Fibroblast of villous mesenchyme (primary cell): Measurements from ENCODE around the gene TTC28. TPM values are rescaled to one million over a fixed set of nuclear protein-coding genes. Genes with fewer than 3 reads are reported as not detected.
"Not testable (repeated sequence)": the region's sequence is repeated elsewhere in the genome, so short reads cannot be mapped to it uniquely, and the experiment has no call there.

Source experiments
- DNase-seq: peaks from one replicate; pipeline ENCODE4 v3.0.0-alpha.2; 2010; ENCODE audit warnings: low read depth
- H3K4me3 ChIP-seq: 2 replicates; pipeline ENCODE4 v1.5.1; 2011; ENCODE audit warnings: low read depth, mild to moderate bottlenecking, low read length
- CTCF ChIP-seq: IDR thresholded peaks from 2 replicates; pipeline ENCODE4 v1.5.1; 2012; ENCODE audit warnings: low read depth, mild to moderate bottlenecking, low read length; ENCODE audit not compliant: insufficient read depth
- total RNA-seq: library from RNA; depleted of rRNA; stranded (reverse); fragments of >200 nt; gene quantifications from 2 replicates; pipeline ENCODE4 v1.2.3, GENCODE V29; 2012

The TTC28 gene
- total RNA-seq, 1 donor = 23.3 TPM

DNA sequence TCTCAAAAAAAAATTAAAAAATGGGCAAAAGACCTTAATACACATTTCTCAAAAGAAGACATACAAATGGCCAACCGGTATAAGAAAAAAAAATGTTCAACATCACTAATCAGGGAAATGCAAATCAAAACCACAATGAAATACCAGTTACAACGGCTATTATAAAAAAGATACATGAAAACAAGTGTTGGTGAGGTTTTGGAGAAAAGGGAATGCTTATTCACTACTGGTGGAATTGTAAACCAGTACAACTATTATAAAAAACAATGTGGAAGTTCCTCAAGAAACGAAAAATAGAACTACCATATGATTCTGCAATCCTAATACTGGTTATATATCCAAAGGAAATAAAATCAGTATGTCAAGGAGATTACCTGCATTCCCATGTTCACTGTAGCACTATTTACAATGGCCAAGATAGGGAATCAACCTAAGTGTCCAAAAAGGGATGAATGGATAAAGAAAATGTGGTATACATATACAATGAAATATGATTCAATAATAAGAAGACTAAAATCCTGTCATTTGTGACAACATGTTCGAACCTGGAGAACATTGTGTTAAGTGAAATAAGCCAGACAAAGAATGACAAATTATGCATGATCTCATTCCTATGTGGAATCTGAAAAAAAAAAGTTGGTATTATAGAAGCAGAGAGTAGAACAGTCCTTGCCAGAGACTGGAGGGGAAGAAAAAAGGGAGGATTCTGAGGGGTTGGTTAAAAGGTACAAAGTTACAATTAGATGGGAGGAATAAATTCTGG, 503.7 kb downstream of the TTC28 start:
- no peak for TF ChIP-seq CTCF
- no peak for DNase-seq
- no peak overlapping the region for H3K4me3 ChIP-seq

GRCh38 chr22:28174509-28174908, 505.1 kb downstream of the TTC28 start:
- no peak for TF ChIP-seq CTCF
- no peak for DNase-seq
- H3K4me3 ChIP-seq = no peak overlapping the region

DNA sequence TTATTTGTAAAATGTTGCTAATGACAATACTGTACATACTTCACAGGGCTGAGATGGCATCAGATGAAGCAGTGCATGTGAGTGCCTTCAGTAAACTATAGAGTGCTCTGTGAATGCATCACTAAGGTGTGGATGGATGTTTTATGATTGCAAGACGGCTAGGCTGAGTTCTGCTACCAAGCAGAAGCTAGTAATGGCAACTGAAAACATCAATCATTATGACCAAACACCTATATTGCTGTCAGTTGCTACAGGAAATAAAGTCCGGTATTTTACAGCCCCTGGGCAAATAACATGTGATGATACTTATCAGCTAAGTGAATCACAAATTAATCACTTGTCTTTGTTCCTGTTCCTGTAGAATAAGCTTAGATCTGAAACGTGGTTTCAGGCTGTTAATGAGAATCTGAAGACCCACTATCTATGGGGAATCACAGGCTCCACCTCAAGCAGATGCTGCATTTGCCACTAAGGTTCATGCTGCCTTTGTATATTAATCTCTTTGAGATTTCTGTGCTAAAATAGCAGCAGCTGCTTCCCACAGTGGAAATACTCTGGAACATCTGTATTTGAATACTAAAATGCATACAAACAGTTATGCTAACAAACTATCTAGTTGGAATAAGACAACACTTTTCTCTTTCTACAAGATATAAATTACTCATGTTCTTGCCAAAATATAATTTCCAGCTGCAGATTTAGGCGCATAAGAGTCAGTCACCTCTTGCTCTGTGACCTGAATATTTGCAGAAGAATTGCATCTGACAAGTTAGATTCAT, 506.6 kb downstream of the TTC28 start:
- peak; percentile 28 for DNase-seq
- no peak for TF ChIP-seq CTCF
- no peak overlapping the region for H3K4me3 ChIP-seq

DNA sequence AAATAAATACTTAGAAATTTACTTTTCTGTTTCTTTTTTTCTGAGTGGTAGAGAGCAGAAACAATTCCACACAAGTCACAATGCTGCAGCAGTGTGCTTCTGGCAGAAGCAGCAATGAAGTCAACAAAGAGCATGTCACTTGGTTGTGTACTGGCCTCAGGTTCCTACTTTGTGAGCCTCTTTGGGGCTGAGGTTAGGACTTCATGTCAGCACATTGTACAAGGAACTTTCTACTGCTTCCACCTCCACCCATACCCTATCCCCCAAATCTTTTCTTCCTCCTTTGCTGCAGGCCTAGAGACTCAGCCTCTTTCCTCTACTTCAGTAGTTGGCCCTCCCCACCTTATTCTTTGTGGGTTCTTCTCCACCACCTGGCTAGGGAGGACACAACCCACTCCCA, 507.9 kb downstream of the TTC28 start:
- DNase-seq = no peak
- no peak overlapping the region for H3K4me3 ChIP-seq
- no peak for TF ChIP-seq CTCF

DNA sequence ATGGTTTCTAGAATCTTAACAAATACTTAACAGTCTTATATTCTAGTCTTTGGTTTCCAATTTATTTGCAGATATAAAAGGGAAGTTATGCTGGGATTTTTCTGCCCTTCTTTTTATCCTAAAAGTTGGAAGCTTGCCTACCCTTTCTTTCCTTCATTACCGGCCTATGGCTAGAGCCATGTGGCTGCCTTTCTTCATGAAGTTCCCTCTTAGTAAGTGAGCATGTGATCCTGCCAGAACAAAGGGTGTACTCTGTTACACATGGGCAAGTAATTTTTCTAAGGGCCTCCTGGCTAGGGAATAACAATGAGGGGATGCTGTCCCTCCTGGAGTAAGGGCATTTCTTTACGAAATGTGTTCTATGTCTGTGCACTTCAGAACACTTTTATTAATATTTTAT, 508.5 kb downstream of the TTC28 start:
- DNase-seq = no peak

GRCh38 chr22:28169314-28169713, 510.3 kb downstream of the TTC28 start:
- H3K4me3 ChIP-seq, DNase-seq: not testable (repeated sequence)

More for the DNA sequence above, 508.5 kb downstream of the TTC28 start:
- no peak overlapping the region for H3K4me3 ChIP-seq
- no peak for TF ChIP-seq CTCF

GRCh38 chr22:28155808-28156207, 523.8 kb downstream of the TTC28 start:
- H3K4me3 ChIP-seq = no peak overlapping the region
- peak; percentile 45 for DNase-seq
- TF ChIP-seq CTCF = no peak
